HCT116 (cell line): ENCODE measurements around the gene DOHH. TPM values are rescaled to one million over a fixed set of nuclear protein-coding genes. Genes with fewer than 3 reads are reported as not detected.

Experiments used
- ATAC-seq: fragments of 200-7000 bp; cut with Tn5 transposase; 2 replicates; pipeline ENCODE4 v1.9.1; 2020; ENCODE audit warnings: mild to moderate bottlenecking, moderate library complexity
- BruUV-seq: library from RNA; stranded (reverse); fragments of 400-500 nt; replicated peaks from 2 replicates; lab custom pipeline; 2021; lab: Mats Ljungman, UMichigan
- CTCF ChIA-PET: fragments of 300-600 bp; sonication (Branson Sonifier 250); formaldehyde crosslinking; loops from one replicate; lab custom pipeline; 2021; ENCODE audit warnings: antibody characterized with exemption; lab: Charles Lee
- POLR2A ChIA-PET: fragments of 300-600, 350-600 bp; sonication (Branson Sonifier 250); formaldehyde crosslinking; loops from one replicate; lab custom pipeline; 2021; ENCODE audit warnings: antibody characterized with exemption; lab: Charles Lee
- RAD21 ChIA-PET, 2 experiments: fragments of 300-600 bp; sonication (Branson Sonifier 250); formaldehyde crosslinking; loops; one replicate each; lab custom pipeline; 2023; ENCODE audit warnings: low total read pairs in 2 of 2; ENCODE audit not compliant: uncharacterized antibody in 2 of 2, unreplicated experiment in 2 of 2, low non-redundant PET in 1 of 2; lab: Charles Lee
- DNase-seq: peaks from one replicate; pipeline ENCODE4 v3.0.0-alpha.2; 2010; ENCODE audit warnings: low read depth, low spot score
- H2AFZ ChIP-seq: fragments of 200-600 bp; shearing (Covaris generic), sonication (generic); 2 replicates; pipeline ENCODE4 v1.6.1; 2017; ENCODE audit warnings: low read depth, mixed run types, mixed read lengths, antibody characterized with exemption, low read length; ENCODE audit not compliant: poor library complexity, severe bottlenecking
- H3K27ac ChIP-seq: 2 replicates; pipeline ENCODE4 v1.5.1; 2012; ENCODE audit warnings: low read depth, low read length
- H3K27me3 ChIP-seq: fragments of 200-600 bp; sonication (generic); 2 replicates; pipeline ENCODE4 v1.6.1; 2016; ENCODE audit warnings: mixed run types, low read length, mixed read lengths; ENCODE audit not compliant: insufficient read depth
- H3K36me3 ChIP-seq, 2 experiments: fragments of 200-500 bp in 1 of 2; fragments of 200-600 bp in 1 of 2; sonication (Bioruptor generic) in 1 of 2; sonication (generic) in 1 of 2; 2 replicates each; pipeline versions ENCODE4 v1.5.1 to v1.6.1; 2014 to 2016; ENCODE audit warnings: low read length in 2 of 2, inconsistent platforms in 1 of 2, mixed read lengths in 1 of 2, mixed run types in 1 of 2; ENCODE audit not compliant: insufficient read depth in 2 of 2, control insufficient read depth in 1 of 2
- H3K4me1 ChIP-seq, 2 experiments: fragments of 200-600 bp in 1 of 2; sonication (generic) in 1 of 2; 2 replicates each; pipeline versions ENCODE4 v1.5.1 to v1.6.1; 2012 to 2017; ENCODE audit warnings: low read length in 2 of 2, inconsistent platforms in 1 of 2, mild to moderate bottlenecking in 1 of 2, mixed read lengths in 1 of 2, mixed run types in 1 of 2, moderate library complexity in 1 of 2; ENCODE audit not compliant: insufficient read depth in 2 of 2, control insufficient read depth in 1 of 2
- H3K4me2 ChIP-seq: fragments of 200-600 bp; sonication (generic); 2 replicates; pipeline ENCODE4 v1.6.1; 2017; ENCODE audit warnings: mixed run types, low read length, mixed read lengths
- H3K4me3 ChIP-seq, 2 experiments: fragments of 200-600 bp in 1 of 2; sonication (generic) in 1 of 2; replicated peaks in 1 of 2; 2 replicates each; pipeline ENCODE4 v1.5.1; 2011 to 2016; ENCODE audit warnings: low read length in 2 of 2, control low read depth in 1 of 2, low read depth in 1 of 2, mild to moderate bottlenecking in 1 of 2, mixed read lengths in 1 of 2, mixed run types in 1 of 2
- H3K79me2 ChIP-seq: fragments of 200-600 bp; sonication (generic); 2 replicates; pipeline ENCODE4 v1.6.1; 2017; ENCODE audit warnings: mild to moderate bottlenecking, mixed run types, low read length, moderate library complexity, mixed read lengths; ENCODE audit not compliant: insufficient read depth
- H3K9ac ChIP-seq: fragments of 200-600 bp; sonication (generic); 2 replicates; pipeline ENCODE4 v1.6.1; 2016; ENCODE audit warnings: low read length, mixed read lengths
- H3K9me2 ChIP-seq: fragments of 200-600 bp; sonication (generic), shearing (Covaris generic); 2 replicates; pipeline ENCODE4 v1.6.1; 2017; ENCODE audit warnings: mixed run types, mild to moderate bottlenecking, moderate library complexity; ENCODE audit not compliant: insufficient read depth
- H3K9me3 ChIP-seq, 2 experiments: fragments of 200-500 bp in 1 of 2; fragments of 200-600 bp in 1 of 2; sonication (Bioruptor generic) in 1 of 2; sonication (generic) in 1 of 2; 2 replicates each; pipeline ENCODE4 v1.6.1; 2014 to 2017; ENCODE audit warnings: low read length in 2 of 2, mixed read lengths in 2 of 2, inconsistent platforms in 1 of 2, low read depth in 1 of 2, mild to moderate bottlenecking in 1 of 2, mixed run types in 1 of 2, moderate library complexity in 1 of 2; ENCODE audit not compliant: control insufficient read depth in 1 of 2, insufficient read depth in 1 of 2
- H4K20me1 ChIP-seq: fragments of 200-600 bp; sonication (generic), shearing (Covaris generic); 2 replicates; pipeline ENCODE4 v1.6.1; 2017; ENCODE audit warnings: mixed run types, mild to moderate bottlenecking, moderate library complexity; ENCODE audit not compliant: insufficient read depth
- CBX3 ChIP-seq: IDR thresholded peaks from 2 replicates; pipeline ENCODE4 v1.6.1; 2012; ENCODE audit warnings: low read depth
- CEBPB ChIP-seq: IDR thresholded peaks from 2 replicates; pipeline ENCODE4 v1.6.1; 2012; ENCODE audit warnings: low read depth
- ELF1 ChIP-seq: IDR thresholded peaks from 2 replicates; pipeline ENCODE4 v1.6.1; 2012; ENCODE audit warnings: low read depth, borderline replicate concordance
- EZH2 ChIP-seq: fragments of 200-600 bp; sonication (generic); IDR thresholded peaks from 2 replicates; pipeline ENCODE4 v1.6.1; 2017; ENCODE audit warnings: antibody characterized with exemption, mixed run types
- FOSL1 ChIP-seq: IDR thresholded peaks from 2 replicates; pipeline ENCODE4 v1.6.1; 2012; ENCODE audit warnings: low read depth
- JUND ChIP-seq: IDR thresholded peaks from 2 replicates; pipeline ENCODE4 v1.6.1; 2012
- POLR2A ChIP-seq: IDR thresholded peaks from 2 replicates; pipeline ENCODE4 v1.7.0; 2011; ENCODE audit warnings: borderline replicate concordance; ENCODE audit not compliant: insufficient read depth, insufficient read length; ENCODE audit errors: extremely low read depth
- POLR2AphosphoS5 ChIP-seq: IDR thresholded peaks from 2 replicates; pipeline ENCODE4 v1.6.1; 2011; ENCODE audit warnings: mild to moderate bottlenecking, low read depth, low read length, moderate library complexity
- RAD21 ChIP-seq: IDR thresholded peaks from 2 replicates; pipeline ENCODE4 v1.6.1; 2012; ENCODE audit warnings: low read depth, mild to moderate bottlenecking
- SIN3A ChIP-seq: IDR thresholded peaks from 2 replicates; pipeline ENCODE4 v1.6.1; 2012; ENCODE audit warnings: low read depth
- SRF ChIP-seq: IDR thresholded peaks from 2 replicates; pipeline ENCODE4 v1.6.1; 2012; ENCODE audit warnings: low read depth
- TCF7L2 ChIP-seq: IDR thresholded peaks from 2 replicates; pipeline ENCODE4 v1.7.0; 2011; ENCODE audit warnings: borderline replicate concordance, inconsistent platforms; ENCODE audit not compliant: insufficient read depth, insufficient read length; ENCODE audit errors: extremely low read depth
- YY1 ChIP-seq: IDR thresholded peaks from 2 replicates; pipeline ENCODE4 v1.6.1; 2011; ENCODE audit warnings: low read length, low read depth, moderate library complexity, mild to moderate bottlenecking; ENCODE audit not compliant: insufficient replicate concordance; ENCODE audit errors: extremely low read depth
- intact Hi-C: fragments of 100-400 bp; cut with micrococcal nuclease; formaldehyde crosslinking; loops from 2 replicates; pipeline ENCODE4 v1.10.0; 2022
- total RNA-seq: library from RNA; stranded (reverse); gene quantifications from one replicate; pipeline ENCODE4 v1.2.1, GENCODE V29; 2021; ENCODE audit not compliant: unreplicated experiment
- TF ChIP-seq, protein P1 (sequence below): IDR thresholded peaks from 2 replicates; pipeline ENCODE4 v1.6.1; 2012; ENCODE audit warnings: low read depth
- TF ChIP-seq, protein P2 (sequence below): IDR thresholded peaks from 2 replicates; pipeline ENCODE4 v1.6.1; 2012
- TF ChIP-seq, protein P3 (sequence below), 3 experiments: fragments of 200-600 bp in 1 of 3; sonication (generic) in 1 of 3; IDR thresholded peaks in 2 of 3; conservative IDR thresholded peaks in 1 of 3; 2 replicates each; pipeline ENCODE4 v1.5.1; 2012 to 2017; ENCODE audit warnings: low read depth in 2 of 3, low read length in 2 of 3, antibody characterized with exemption in 1 of 3, borderline replicate concordance in 1 of 3, control low read depth in 1 of 3, mild to moderate bottlenecking in 1 of 3, mixed read lengths in 1 of 3, mixed run types in 1 of 3, moderate library complexity in 1 of 3; ENCODE audit not compliant: insufficient read depth in 1 of 3
- TF ChIP-seq, protein P4 (sequence below): IDR thresholded peaks from 2 replicates; pipeline ENCODE4 v1.6.1; 2012
- TF ChIP-seq, protein P5 (sequence below): IDR thresholded peaks from 2 replicates; pipeline ENCODE4 v1.6.1; 2011; ENCODE audit warnings: mild to moderate bottlenecking, low read length, moderate library complexity; ENCODE audit not compliant: insufficient replicate concordance; ENCODE audit errors: extremely low read depth

DOHH gene
- total RNA-seq, 1 experiment from 2014 or later = 20.9 TPM

DNA sequence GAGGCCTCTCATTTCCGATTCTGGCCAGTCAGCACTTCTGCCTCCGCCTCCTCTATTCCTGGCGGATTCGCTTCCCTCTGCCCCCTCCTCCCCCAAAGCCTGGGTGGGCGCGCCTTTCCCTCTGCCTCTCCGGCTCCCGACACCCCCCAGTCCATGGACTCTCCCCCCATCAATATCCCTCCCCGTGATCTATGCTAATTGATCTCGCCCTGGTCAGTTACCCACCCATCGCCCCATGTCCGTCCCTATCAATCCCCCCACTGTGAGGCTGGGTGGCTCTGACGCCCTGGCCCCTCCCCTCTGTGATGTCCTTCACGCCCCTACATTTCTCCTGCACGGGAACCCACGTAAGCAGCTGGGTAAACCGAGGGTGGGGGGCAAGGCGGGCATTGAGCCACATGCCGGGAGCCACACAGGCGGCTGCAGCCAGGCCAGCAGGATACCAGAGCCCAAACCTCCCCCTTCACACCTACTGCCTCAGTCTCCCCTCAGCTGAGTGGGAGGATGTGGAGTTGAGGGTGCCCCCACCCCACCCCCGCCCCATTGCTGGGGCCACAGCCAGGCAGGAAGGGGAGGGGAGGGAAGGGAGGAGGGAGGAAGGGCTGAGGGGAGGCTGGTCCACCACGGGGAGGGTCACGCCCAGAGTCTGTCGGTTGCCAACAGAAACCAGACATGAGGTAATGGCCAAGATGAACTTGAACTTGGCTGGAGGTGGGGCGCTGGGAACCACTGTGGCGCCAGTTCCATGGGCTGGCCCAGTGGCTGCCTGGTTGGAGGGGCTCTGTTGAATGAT, 41.2 kb downstream of the DOHH start:
- POLR2A ChIA-PET = interaction anchor here (0.5 kb wide), 1 partner anchor 9 kb away, joined by 3 read pairs; no protein-coding TSS in a partner anchor
- DNase-seq (no peak), ATAC-seq (no peak)
- Histone ChIP-seq H3K79me2 (peaks cover 11% of the 10 kb centered on the region; the same call in 1 of the 2 replicates), H3K27me3 (no peaks in the 10 kb centered on the region), H3K4me1 (no peaks in the 10 kb centered on the region), H3K4me3 (no peak overlapping the region), H3K9me3 (no peaks in the 10 kb centered on the region), H4K20me1 (peaks cover 3% of the 10 kb centered on the region; the same call in 1 of the 2 replicates), H3K4me2 (no peak overlapping the region), H3K36me3 (peaks cover 6 to 21% of the 10 kb centered on the region in 2 experiments; a peak in 3 of 4 replicates), H3K27ac (no peak overlapping the region), H3K9ac (no peak overlapping the region), H2AFZ (no peak overlapping the region), H3K9me2 (no peaks in the 10 kb centered on the region)
- intact Hi-C loops = no loop called here
- RAD21 ChIA-PET = no interaction called here
- BruUV-seq = no TSS peak
- CTCF ChIA-PET = no interaction called here
- no peak for TF ChIP-seq CBX3
- TF ChIP-seq POLR2A = no peak
- TF ChIP-seq EZH2 = no peak
- TF ChIP-seq, protein P1, sequence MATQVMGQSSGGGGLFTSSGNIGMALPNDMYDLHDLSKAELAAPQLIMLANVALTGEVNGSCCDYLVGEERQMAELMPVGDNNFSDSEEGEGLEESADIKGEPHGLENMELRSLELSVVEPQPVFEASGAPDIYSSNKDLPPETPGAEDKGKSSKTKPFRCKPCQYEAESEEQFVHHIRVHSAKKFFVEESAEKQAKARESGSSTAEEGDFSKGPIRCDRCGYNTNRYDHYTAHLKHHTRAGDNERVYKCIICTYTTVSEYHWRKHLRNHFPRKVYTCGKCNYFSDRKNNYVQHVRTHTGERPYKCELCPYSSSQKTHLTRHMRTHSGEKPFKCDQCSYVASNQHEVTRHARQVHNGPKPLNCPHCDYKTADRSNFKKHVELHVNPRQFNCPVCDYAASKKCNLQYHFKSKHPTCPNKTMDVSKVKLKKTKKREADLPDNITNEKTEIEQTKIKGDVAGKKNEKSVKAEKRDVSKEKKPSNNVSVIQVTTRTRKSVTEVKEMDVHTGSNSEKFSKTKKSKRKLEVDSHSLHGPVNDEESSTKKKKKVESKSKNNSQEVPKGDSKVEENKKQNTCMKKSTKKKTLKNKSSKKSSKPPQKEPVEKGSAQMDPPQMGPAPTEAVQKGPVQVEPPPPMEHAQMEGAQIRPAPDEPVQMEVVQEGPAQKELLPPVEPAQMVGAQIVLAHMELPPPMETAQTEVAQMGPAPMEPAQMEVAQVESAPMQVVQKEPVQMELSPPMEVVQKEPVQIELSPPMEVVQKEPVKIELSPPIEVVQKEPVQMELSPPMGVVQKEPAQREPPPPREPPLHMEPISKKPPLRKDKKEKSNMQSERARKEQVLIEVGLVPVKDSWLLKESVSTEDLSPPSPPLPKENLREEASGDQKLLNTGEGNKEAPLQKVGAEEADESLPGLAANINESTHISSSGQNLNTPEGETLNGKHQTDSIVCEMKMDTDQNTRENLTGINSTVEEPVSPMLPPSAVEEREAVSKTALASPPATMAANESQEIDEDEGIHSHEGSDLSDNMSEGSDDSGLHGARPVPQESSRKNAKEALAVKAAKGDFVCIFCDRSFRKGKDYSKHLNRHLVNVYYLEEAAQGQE = no peak
- TF ChIP-seq, protein P2, sequence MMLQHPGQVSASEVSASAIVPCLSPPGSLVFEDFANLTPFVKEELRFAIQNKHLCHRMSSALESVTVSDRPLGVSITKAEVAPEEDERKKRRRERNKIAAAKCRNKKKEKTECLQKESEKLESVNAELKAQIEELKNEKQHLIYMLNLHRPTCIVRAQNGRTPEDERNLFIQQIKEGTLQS = no peak
- no peak for TF ChIP-seq TCF7L2
- no peak for TF ChIP-seq SIN3A
- no peak for TF ChIP-seq ELF1
- TF ChIP-seq FOSL1 = no peak
- TF ChIP-seq POLR2AphosphoS5 = no peak
- TF ChIP-seq, protein P3, sequence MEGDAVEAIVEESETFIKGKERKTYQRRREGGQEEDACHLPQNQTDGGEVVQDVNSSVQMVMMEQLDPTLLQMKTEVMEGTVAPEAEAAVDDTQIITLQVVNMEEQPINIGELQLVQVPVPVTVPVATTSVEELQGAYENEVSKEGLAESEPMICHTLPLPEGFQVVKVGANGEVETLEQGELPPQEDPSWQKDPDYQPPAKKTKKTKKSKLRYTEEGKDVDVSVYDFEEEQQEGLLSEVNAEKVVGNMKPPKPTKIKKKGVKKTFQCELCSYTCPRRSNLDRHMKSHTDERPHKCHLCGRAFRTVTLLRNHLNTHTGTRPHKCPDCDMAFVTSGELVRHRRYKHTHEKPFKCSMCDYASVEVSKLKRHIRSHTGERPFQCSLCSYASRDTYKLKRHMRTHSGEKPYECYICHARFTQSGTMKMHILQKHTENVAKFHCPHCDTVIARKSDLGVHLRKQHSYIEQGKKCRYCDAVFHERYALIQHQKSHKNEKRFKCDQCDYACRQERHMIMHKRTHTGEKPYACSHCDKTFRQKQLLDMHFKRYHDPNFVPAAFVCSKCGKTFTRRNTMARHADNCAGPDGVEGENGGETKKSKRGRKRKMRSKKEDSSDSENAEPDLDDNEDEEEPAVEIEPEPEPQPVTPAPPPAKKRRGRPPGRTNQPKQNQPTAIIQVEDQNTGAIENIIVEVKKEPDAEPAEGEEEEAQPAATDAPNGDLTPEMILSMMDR (IDR thresholded peaks at IDR 0.05 in 2 of 3, conservative IDR thresholded peaks at IDR 0.05 in 1 of 3; ENCODE audit: borderline replicate concordance in 1 of 3, insufficient read depth in 1 of 3, low read depth in 2 of 3, low read length in 2 of 3) = no peak
- TF ChIP-seq, protein P4, sequence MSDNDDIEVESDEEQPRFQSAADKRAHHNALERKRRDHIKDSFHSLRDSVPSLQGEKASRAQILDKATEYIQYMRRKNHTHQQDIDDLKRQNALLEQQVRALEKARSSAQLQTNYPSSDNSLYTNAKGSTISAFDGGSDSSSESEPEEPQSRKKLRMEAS = no peak
- no peak for TF ChIP-seq RAD21
- no peak for TF ChIP-seq CEBPB
- no peak for TF ChIP-seq JUND
- no peak for TF ChIP-seq YY1
- TF ChIP-seq SRF = no peak
- TF ChIP-seq, protein P5, sequence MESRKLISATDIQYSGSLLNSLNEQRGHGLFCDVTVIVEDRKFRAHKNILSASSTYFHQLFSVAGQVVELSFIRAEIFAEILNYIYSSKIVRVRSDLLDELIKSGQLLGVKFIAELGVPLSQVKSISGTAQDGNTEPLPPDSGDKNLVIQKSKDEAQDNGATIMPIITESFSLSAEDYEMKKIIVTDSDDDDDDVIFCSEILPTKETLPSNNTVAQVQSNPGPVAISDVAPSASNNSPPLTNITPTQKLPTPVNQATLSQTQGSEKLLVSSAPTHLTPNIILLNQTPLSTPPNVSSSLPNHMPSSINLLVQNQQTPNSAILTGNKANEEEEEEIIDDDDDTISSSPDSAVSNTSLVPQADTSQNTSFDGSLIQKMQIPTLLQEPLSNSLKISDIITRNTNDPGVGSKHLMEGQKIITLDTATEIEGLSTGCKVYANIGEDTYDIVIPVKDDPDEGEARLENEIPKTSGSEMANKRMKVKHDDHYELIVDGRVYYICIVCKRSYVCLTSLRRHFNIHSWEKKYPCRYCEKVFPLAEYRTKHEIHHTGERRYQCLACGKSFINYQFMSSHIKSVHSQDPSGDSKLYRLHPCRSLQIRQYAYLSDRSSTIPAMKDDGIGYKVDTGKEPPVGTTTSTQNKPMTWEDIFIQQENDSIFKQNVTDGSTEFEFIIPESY = no peak
